DND-41 (cell line): Measurements from ENCODE around the gene THBS4.

ENCODE experiments used
- ATAC-seq: fragments of 200-7000 bp; cut with Tn5 transposase; 3 replicates; pipeline ENCODE4 v1.9.1; 2021; ENCODE audit warnings: low read depth; ENCODE audit not compliant: insufficient read depth
- DNase-seq: peaks from one replicate; pipeline ENCODE4 v3.0.0-alpha.2; 2020
- H2AFZ ChIP-seq: 2 replicates; pipeline ENCODE4 v1.6.0; 2012; ENCODE audit warnings: low read depth, low read length
- H3K27ac ChIP-seq: 2 replicates; pipeline ENCODE4 v1.5.1; 2012; ENCODE audit warnings: low read length, inconsistent platforms
- H3K27me3 ChIP-seq: fragments of 200-600 bp; sonication (generic); 2 replicates; pipeline ENCODE4 v1.6.0; 2012; ENCODE audit warnings: low read length, mild to moderate bottlenecking, inconsistent platforms; ENCODE audit not compliant: insufficient read depth, poor library complexity
- H3K36me3 ChIP-seq: 2 replicates; pipeline ENCODE4 v1.5.1; 2012; ENCODE audit warnings: low read length, inconsistent platforms; ENCODE audit not compliant: insufficient read depth
- H3K4me1 ChIP-seq: 2 replicates; pipeline ENCODE4 v1.5.1; 2012; ENCODE audit warnings: mild to moderate bottlenecking, low read length; ENCODE audit not compliant: insufficient read depth
- H3K4me2 ChIP-seq: 2 replicates; pipeline ENCODE4 v1.6.0; 2012; ENCODE audit warnings: mild to moderate bottlenecking, moderate library complexity, low read length, inconsistent platforms; ENCODE audit not compliant: insufficient read depth
- H3K4me3 ChIP-seq, 2 experiments: fragments of 200-600 bp in 1 of 2; shearing (Covaris generic) in 1 of 2; 2 replicates each; pipeline ENCODE4 v1.5.1; 2012 to 2016; ENCODE audit warnings: inconsistent platforms in 2 of 2, low read length in 2 of 2, mild to moderate bottlenecking in 2 of 2, low read depth in 1 of 2, moderate library complexity in 1 of 2
- H3K79me2 ChIP-seq: 2 replicates; pipeline ENCODE4 v1.6.0; 2012; ENCODE audit warnings: low read length, inconsistent platforms; ENCODE audit not compliant: insufficient read depth
- H3K9ac ChIP-seq: 2 replicates; pipeline ENCODE4 v1.6.0; 2012; ENCODE audit warnings: low read depth, mild to moderate bottlenecking, inconsistent platforms, low read length, moderate library complexity
- H3K9me3 ChIP-seq: 2 replicates; pipeline ENCODE4 v1.5.1; 2012; ENCODE audit warnings: low read length, moderate library complexity, mild to moderate bottlenecking, inconsistent platforms; ENCODE audit not compliant: insufficient read depth, severe bottlenecking
- H4K20me1 ChIP-seq: 2 replicates; pipeline ENCODE4 v1.6.0; 2012; ENCODE audit warnings: low read length; ENCODE audit not compliant: insufficient read depth
- EZH2 ChIP-seq: IDR thresholded peaks from 3 replicates; pipeline ENCODE4 v1.6.1; 2012; ENCODE audit warnings: borderline replicate concordance, low read depth, mild to moderate bottlenecking, moderate library complexity, low read length, inconsistent platforms; ENCODE audit not compliant: severe bottlenecking
- TF ChIP-seq, protein P1 (sequence below): IDR thresholded peaks from 2 replicates; pipeline ENCODE4 v1.5.1; 2012; ENCODE audit warnings: borderline replicate concordance, low read length, moderate library complexity, mild to moderate bottlenecking; ENCODE audit not compliant: poor library complexity, severe bottlenecking; ENCODE audit errors: extremely low read depth

Gene THBS4

DNA sequence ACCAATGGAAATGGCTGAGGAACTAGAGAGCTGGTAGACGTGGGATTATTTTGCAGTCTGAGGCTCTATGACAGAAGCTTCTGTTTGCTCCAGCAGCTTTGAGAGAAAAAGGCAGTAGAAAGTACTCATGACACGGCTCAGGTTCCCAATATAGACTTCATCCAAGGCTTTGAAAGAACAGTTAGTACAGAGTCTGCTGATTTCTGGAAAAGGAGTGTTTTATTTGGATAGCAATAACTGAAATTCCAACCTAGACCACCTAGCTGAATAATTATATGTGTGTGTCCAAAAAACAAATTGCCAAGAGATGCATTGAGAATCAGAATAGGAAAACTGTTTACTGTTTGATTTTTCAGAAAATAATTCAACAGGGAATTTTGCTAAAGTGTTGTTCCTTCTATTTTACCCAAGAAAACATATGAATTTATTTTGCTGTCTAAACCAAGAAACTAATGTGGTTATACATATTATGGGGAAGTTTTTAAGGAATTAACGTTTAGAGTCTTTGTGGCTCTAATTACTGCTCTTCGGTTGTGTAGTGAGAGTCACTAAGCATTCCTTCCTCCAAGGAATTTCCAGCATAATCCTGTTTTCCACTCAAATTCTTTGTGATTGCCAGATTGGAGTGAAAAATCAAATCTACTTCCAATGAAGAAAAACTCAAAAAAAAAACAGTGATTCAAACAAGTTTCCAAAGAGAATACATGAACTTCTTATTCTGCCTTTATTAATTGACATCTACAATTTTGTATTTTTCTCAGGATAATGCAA, 26.0 kb upstream of the THBS4 start:
- DNase-seq: no peak
- Histone ChIP-seq H3K4me3 (no peak overlapping the region), H3K9me3 (no peaks in the 10 kb centered on the region), H3K36me3 (no peaks in the 10 kb centered on the region), H3K4me2 (no peak overlapping the region), H4K20me1 (no peaks in the 10 kb centered on the region), H3K9ac (no peak overlapping the region), H3K27me3 (peaks cover 1% of the 10 kb centered on the region), H3K27ac (no peak overlapping the region), H3K79me2 (no peaks in the 10 kb centered on the region), H2AFZ (no peak overlapping the region), H3K4me1 (no peaks in the 10 kb centered on the region)
- TF ChIP-seq, protein P1, sequence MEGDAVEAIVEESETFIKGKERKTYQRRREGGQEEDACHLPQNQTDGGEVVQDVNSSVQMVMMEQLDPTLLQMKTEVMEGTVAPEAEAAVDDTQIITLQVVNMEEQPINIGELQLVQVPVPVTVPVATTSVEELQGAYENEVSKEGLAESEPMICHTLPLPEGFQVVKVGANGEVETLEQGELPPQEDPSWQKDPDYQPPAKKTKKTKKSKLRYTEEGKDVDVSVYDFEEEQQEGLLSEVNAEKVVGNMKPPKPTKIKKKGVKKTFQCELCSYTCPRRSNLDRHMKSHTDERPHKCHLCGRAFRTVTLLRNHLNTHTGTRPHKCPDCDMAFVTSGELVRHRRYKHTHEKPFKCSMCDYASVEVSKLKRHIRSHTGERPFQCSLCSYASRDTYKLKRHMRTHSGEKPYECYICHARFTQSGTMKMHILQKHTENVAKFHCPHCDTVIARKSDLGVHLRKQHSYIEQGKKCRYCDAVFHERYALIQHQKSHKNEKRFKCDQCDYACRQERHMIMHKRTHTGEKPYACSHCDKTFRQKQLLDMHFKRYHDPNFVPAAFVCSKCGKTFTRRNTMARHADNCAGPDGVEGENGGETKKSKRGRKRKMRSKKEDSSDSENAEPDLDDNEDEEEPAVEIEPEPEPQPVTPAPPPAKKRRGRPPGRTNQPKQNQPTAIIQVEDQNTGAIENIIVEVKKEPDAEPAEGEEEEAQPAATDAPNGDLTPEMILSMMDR: no peak
- TF ChIP-seq EZH2: no peak
- no peak for ATAC-seq

DNA sequence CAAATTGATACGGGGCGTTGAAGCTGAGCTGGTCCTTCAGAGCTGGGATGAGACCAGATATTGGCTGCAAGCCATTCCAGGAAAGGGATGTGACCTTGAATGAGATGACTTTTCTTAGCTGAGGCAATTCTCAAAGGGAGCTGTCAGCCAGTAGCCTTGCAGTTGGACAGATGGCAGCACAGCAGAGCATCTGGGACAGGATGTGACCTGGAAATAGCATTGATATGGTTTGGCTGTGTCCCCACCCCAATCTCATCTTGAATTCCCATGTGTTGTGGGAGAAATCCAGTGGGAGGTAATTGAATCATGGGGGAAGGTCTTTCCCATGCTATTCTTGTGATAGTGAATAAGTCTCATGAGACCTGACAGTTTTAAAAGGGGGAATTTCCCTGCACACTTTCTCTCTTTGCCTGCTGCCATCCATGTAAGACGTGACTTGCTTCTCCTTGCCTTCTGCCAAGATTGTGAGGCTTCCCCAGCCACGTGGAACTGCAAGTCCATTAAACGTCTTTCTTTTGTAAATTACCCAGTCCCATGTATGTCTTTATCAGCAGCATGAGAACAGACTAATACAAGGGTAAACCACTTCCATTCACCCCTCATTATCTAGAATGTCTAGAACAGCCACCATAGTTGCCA, 24.3 kb upstream of the THBS4 start:
- TF ChIP-seq, protein P1: no peak
- no peak for TF ChIP-seq EZH2
- no peaks in the 10 kb centered on the region for H3K4me1 ChIP-seq
- no peak overlapping the region for H3K4me3 ChIP-seq
- H4K20me1 ChIP-seq: no peaks in the 10 kb centered on the region
- H3K4me2 ChIP-seq: no peak overlapping the region
- H3K79me2 ChIP-seq: no peaks in the 10 kb centered on the region
- no peaks in the 10 kb centered on the region for H3K27me3 ChIP-seq
- H3K9ac ChIP-seq: no peak overlapping the region
- no peak overlapping the region for H2AFZ ChIP-seq
- DNase-seq (no peak), ATAC-seq (no peak)
- no peaks in the 10 kb centered on the region for H3K36me3 ChIP-seq
- H3K9me3 ChIP-seq: no peaks in the 10 kb centered on the region
- no peak overlapping the region for H3K27ac ChIP-seq

DNA sequence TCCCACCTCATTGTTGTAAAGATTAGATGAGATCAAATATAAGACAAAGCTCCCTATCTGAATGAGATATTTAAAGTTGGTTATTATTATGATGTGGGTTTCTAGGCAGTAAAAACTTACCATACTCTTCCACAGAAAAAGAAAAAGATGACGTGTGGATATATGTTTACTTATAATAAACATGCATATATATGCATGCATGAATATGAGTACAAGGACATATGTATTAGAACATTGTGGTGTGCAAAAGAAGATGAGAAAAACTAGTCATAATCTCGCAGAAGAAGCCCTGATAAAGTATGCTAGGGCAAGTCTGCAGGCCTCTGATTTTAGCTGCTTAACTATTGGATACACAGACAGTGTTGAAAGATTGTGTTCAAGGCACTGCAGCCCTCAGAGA, 10.1 kb upstream of the THBS4 start:
- ATAC-seq: no peak
- Histone ChIP-seq H3K27me3 (no peaks in the 10 kb centered on the region), H2AFZ (no peak overlapping the region), H3K4me1 (no peaks in the 10 kb centered on the region), H3K9me3 (no peaks in the 10 kb centered on the region), H3K9ac (no peak overlapping the region), H3K79me2 (no peaks in the 10 kb centered on the region), H3K4me2 (no peak overlapping the region), H3K27ac (no peak overlapping the region), H4K20me1 (no peaks in the 10 kb centered on the region), H3K4me3 (no peak overlapping the region), H3K36me3 (no peaks in the 10 kb centered on the region)
- TF ChIP-seq EZH2: no peak
- TF ChIP-seq, protein P1: no peak
- DNase-seq: no peak
